CD4-positive, alpha-beta T cell (primary cell): ENCODE measurements around the gene DLEU7. TPM values are rescaled to one million over a fixed set of nuclear protein-coding genes. Genes with fewer than 3 reads are reported as not detected.

Experiments used
- ATAC-seq: fragments of 200-7000 bp; cut with Tn5 transposase; one replicate; pipeline ENCODE4 v1.10.0; 2022; ENCODE audit warnings: mild to moderate bottlenecking; ENCODE audit not compliant: poor library complexity
- CTCF ChIA-PET: fragments of 350-600 bp; sonication (Branson Sonifier 250); formaldehyde crosslinking; loops from one replicate; lab custom pipeline; 2021; ENCODE audit warnings: antibody characterized with exemption, inconsistent platforms; lab: Charles Lee
- POLR2A ChIA-PET: fragments of 350-600 bp; sonication (Branson Sonifier 250); formaldehyde crosslinking; loops from one replicate; lab custom pipeline; 2021; ENCODE audit warnings: antibody characterized with exemption, inconsistent platforms; lab: Charles Lee
- DNase-seq, 14 experiments: peaks; one replicate each; pipeline ENCODE4 v3.0.0-alpha.2; 2013 to 2020; ENCODE audit warnings: mixed read lengths in 2 of 14
- H3K27ac ChIP-seq, 2 donors: one replicate each; pipeline versions ENCODE4 v1.5.1 to v1.7.0; 2013; ENCODE audit warnings: low read length in 2 of 2, low read depth in 1 of 2, mild to moderate bottlenecking in 1 of 2
- H3K27me3 ChIP-seq, 2 experiments: 1 replicate in 1 of 2; 2 replicates in 1 of 2; pipeline versions ENCODE4 v1.6.1 to v1.7.0; 2013; ENCODE audit warnings: low read length in 2 of 2, control low read depth in 1 of 2, mild to moderate bottlenecking in 1 of 2, moderate library complexity in 1 of 2; ENCODE audit not compliant: insufficient read depth in 2 of 2, control insufficient read depth in 1 of 2
- H3K36me3 ChIP-seq: one replicate; pipeline ENCODE4 v1.6.1; 2013; ENCODE audit warnings: low read length, control low read depth; ENCODE audit not compliant: insufficient read depth
- H3K4me1 ChIP-seq: one replicate; pipeline ENCODE4 v1.6.1; 2013; ENCODE audit warnings: low read length, control low read depth; ENCODE audit not compliant: insufficient read depth
- H3K4me3 ChIP-seq: one replicate; pipeline ENCODE4 v1.5.1; 2013; ENCODE audit warnings: mild to moderate bottlenecking, low read length, moderate library complexity
- H3K9me3 ChIP-seq, 2 experiments: 1 replicate in 1 of 2; 2 replicates in 1 of 2; pipeline versions ENCODE4 v1.6.1 to v1.7.0; 2013; ENCODE audit warnings: low read length in 2 of 2, mild to moderate bottlenecking in 2 of 2, control low read depth in 1 of 2, moderate library complexity in 1 of 2; ENCODE audit not compliant: control insufficient read depth in 1 of 2, insufficient read depth in 1 of 2
- H3K27ac Mint-ChIP-seq: one replicate; pipeline ENCODE4 v1.8.0; 2020; ENCODE audit warnings: mixed read lengths
- H3K27me3 Mint-ChIP-seq: one replicate; pipeline ENCODE4 v1.8.0; 2021; ENCODE audit warnings: mixed read lengths
- H3K36me3 Mint-ChIP-seq: one replicate; pipeline ENCODE4 v1.8.0; 2021; ENCODE audit warnings: low read depth, mixed read lengths
- H3K4me1 Mint-ChIP-seq: one replicate; pipeline ENCODE4 v1.8.0; 2021; ENCODE audit warnings: low read depth, mixed read lengths
- H3K4me3 Mint-ChIP-seq: one replicate; pipeline ENCODE4 v1.8.0; 2020; ENCODE audit warnings: mild to moderate bottlenecking, mixed read lengths
- H3K9me3 Mint-ChIP-seq: one replicate; pipeline ENCODE4 v1.8.0; 2020; ENCODE audit warnings: mixed read lengths
- CTCF ChIP-seq: fragments of 200-600 bp; IDR thresholded peaks from one replicate; pipeline ENCODE4 v1.8.0; 2022; ENCODE audit warnings: antibody characterized with exemption, mild to moderate bottlenecking
- intact Hi-C, 2 experiments: fragments of 100-400 bp; cut with DNase I in 1 of 2; cut with micrococcal nuclease in 1 of 2; formaldehyde crosslinking; loops; one replicate each; pipeline versions ENCODE4 v1.15.1 to v1.9.0; 2023 to 2025; cut with DNase I, micrococcal nuclease
- polyA plus RNA-seq, 2 donors: library from polyadenylated mRNA; unstranded; fragments of 120-200 nt; gene quantifications; one replicate each; pipeline ENCODE4 v1.2.1, GENCODE V29; 2013
- total RNA-seq, 174 experiments: library from RNA in 2 of 174; stranded (reverse) in 2 of 174; gene quantifications; one replicate each; pipeline ENCODE4 v1.2.3 and lab custom pipeline; 2021 to 2026

The DLEU7 gene
- total RNA-seq: not detected
- 0.75 TPM for polyA plus RNA-seq (2013, experiment 1 of 2)
- 0.65 TPM for polyA plus RNA-seq (2013, experiment 2 of 2)
- 0 to 0.22 (median 0) reads per million in 172 experiments for total RNA-seq (lab: John Stamatoyannopoulos, UW)

- no peak within 1 kb of the TSS for H3K27ac ChIP-seq
- no peak for DNase-seq
- TF ChIP-seq CTCF: no peak
- Mint-ChIP-seq H3K9me3 (no peaks in the 10 kb centered on the region), H3K36me3 (no peaks in the 10 kb centered on the region), H3K27me3 (peaks cover 17% of the 10 kb centered on the region), H3K4me3 (peak within 1 kb of the TSS; percentile 69), H3K4me1 (peaks cover 18% of the 10 kb centered on the region), H3K27ac (no peak within 1 kb of the TSS)
- no peaks in the 10 kb centered on the region for H3K36me3 ChIP-seq
- ATAC-seq: no peak
- peaks cover 0 to 8% of the 10 kb centered on the region in 2 experiments for H3K9me3 ChIP-seq
- H3K4me3 ChIP-seq: no peak within 1 kb of the TSS
- ChIA-PET CTCF (no interaction called here), POLR2A (no interaction called here)
- H3K27me3 ChIP-seq: peaks cover 8 to 10% of the 10 kb centered on the region in 2 experiments
- H3K4me1 ChIP-seq: peaks cover 5% of the 10 kb centered on the region
- intact Hi-C loops: no loop called here
These were observed at the start of gene DLEU7 for GRCh38 chr13:50843257-50844083. Gene DLEU7, minus strand, starts transcription at chr13:50843692. Its CDS starts 46 bp downstream, at chr13:50843646.

GRCh38 chr13:50892210-50892944 is 48.9 kb upstream of the DLEU7 start:
- ChIA-PET CTCF (interaction anchor here (0.7 to 2.1 kb wide), 3 partner anchors 20 to 895 kb away, joined by 4 to 10 read pairs (median 7); partner anchors contain the start of gene TRIM13), POLR2A (interaction anchor here (0.7 to 7.1 kb wide), 11 partner anchors 13 to 1100 kb away, joined by 3 to 113 read pairs (median 6); partner anchors contain the start of genes KPNA3, RNASEH2B, SPRYD7 and TRIM13)
- H3K9me3 ChIP-seq: no peaks in the 10 kb centered on the region
- H3K36me3 Mint-ChIP-seq: peaks cover 5% of the 10 kb centered on the region
- H3K4me1 Mint-ChIP-seq: peaks cover 43% of the 10 kb centered on the region
- no peaks in the 10 kb centered on the region for H3K27me3 ChIP-seq
- peak overlapping the region; percentile 47 to 81 for H3K27ac ChIP-seq
- peak in 13 of 14 experiments; percentile 13 to 72 (median 45) for DNase-seq
- H3K9me3 Mint-ChIP-seq: peaks cover 6% of the 10 kb centered on the region
- H3K4me1 ChIP-seq: peaks cover 19% of the 10 kb centered on the region
- TF ChIP-seq CTCF: no peak
- ATAC-seq: peak; percentile 57
- intact Hi-C loops: loop anchor here in 1 of 2 experiments (5.0 kb wide), 1 partner anchor 760 kb away; no protein-coding TSS in a partner anchor
- peak overlapping the region; percentile 84 for H3K27ac Mint-ChIP-seq
- no peaks in the 10 kb centered on the region for H3K27me3 Mint-ChIP-seq
- no peaks in the 10 kb centered on the region for H3K36me3 ChIP-seq
- H3K4me3 ChIP-seq: peak overlapping the region; percentile 28
- peak overlapping the region; percentile 84 for H3K4me3 Mint-ChIP-seq

- peak overlapping the region; percentile 84 for H3K27ac Mint-ChIP-seq
- Histone ChIP-seq H3K27me3 (no peaks in the 10 kb centered on the region), H3K4me3 (no peak overlapping the region), H3K9me3 (no peaks in the 10 kb centered on the region), H3K4me1 (peaks cover 19% of the 10 kb centered on the region), H3K36me3 (no peaks in the 10 kb centered on the region), H3K27ac (no peak overlapping the region)
- DNase-seq (no peak), ATAC-seq (no peak)
- peaks cover 43% of the 10 kb centered on the region for H3K4me1 Mint-ChIP-seq
- no peaks in the 10 kb centered on the region for H3K27me3 Mint-ChIP-seq
- H3K9me3 Mint-ChIP-seq: peaks cover 6% of the 10 kb centered on the region
- peak overlapping the region; percentile 57 for H3K4me3 Mint-ChIP-seq
- CTCF ChIA-PET: interaction anchor here (0.7 to 2.1 kb wide), 3 partner anchors 19 to 894 kb away, joined by 3 to 10 read pairs (median 3); partner anchors contain the start of gene TRIM13
- peaks cover 5% of the 10 kb centered on the region for H3K36me3 Mint-ChIP-seq
- TF ChIP-seq CTCF: no peak
- intact Hi-C loops: loop anchor here in 1 of 2 experiments (5.0 kb wide), 1 partner anchor 759 kb away; no protein-coding TSS in a partner anchor
- POLR2A ChIA-PET: interaction anchor here (0.8 to 7.1 kb wide), 8 partner anchors 12 to 1099 kb away, joined by 3 to 113 read pairs (median 14); partner anchors contain the start of genes KPNA3, RNASEH2B and TRIM13
These were observed 47.7 kb upstream of the DLEU7 start for GRCh38 chr13:50891206-50891605.
